ENCODE data around the gene TEDC1.

TEDC1 gene

GRCh38 chr14:105497671-105498429 lies 6.8 kb downstream of the TEDC1 start:
- DNase-seq = no peak

GRCh38 chr14:105498430-105499255 lies 7.6 kb downstream of the TEDC1 start:
- DNase-seq = no peak

- no peak for DNase-seq
Measured at GRCh38 chr14:105499256-105500035, 8.4 kb downstream of the TEDC1 start.

- DNase-seq = no peak
Measured at GRCh38 chr14:105500036-105500725, 9.1 kb downstream of the TEDC1 start.

- no peak for DNase-seq
Measured at GRCh38 chr14:105500726-105501101, 9.7 kb downstream of the TEDC1 start.

GRCh38 chr14:105501504-105502291 lies 10.7 kb downstream of the TEDC1 start:
- DNase-seq = no peak

- no peak for DNase-seq
Measured at GRCh38 chr14:105502446-105503295, 11.6 kb downstream of the TEDC1 start.

GRCh38 chr14:105503296-105503640 lies 12.2 kb downstream of the TEDC1 start:
- DNase-seq = no peak

- no peak for DNase-seq
Measured at GRCh38 chr14:105503935-105504692, 13.1 kb downstream of the TEDC1 start.

- no peak for DNase-seq
Measured at GRCh38 chr14:105505101-105505500, 14.1 kb downstream of the TEDC1 start.

GRCh38 chr14:105507247-105507646 lies 16.2 kb downstream of the TEDC1 start:
- no peak for DNase-seq

GRCh38 chr14:105508069-105508468 lies 17.0 kb downstream of the TEDC1 start:
- DNase-seq = no peak

- DNase-seq = no peak
Measured at GRCh38 chr14:105508601-105509000, 17.6 kb downstream of the TEDC1 start.

GRCh38 chr14:105517096-105517495 lies 26.1 kb downstream of the TEDC1 start:
- no peak for DNase-seq

GRCh38 chr14:105519946-105520698 lies 29.1 kb downstream of the TEDC1 start:
- DNase-seq = no peak

GRCh38 chr14:105525326-105525725 lies 34.3 kb downstream of the TEDC1 start:
- DNase-seq = no peak

- peak in 1 of 2 donors; percentile 17 for DNase-seq
Measured at GRCh38 chr14:105525861-105526775, 35.1 kb downstream of the TEDC1 start, which contains the start of gene TMEM121. Gene TMEM121, plus strand, starts transcription at chr14:105526583. Its CDS starts 2,252 bp downstream, at chr14:105528835.

GRCh38 chr14:105526776-105527380 lies 35.8 kb downstream of the TEDC1 start:
- DNase-seq = no peak

Measured in stimulated activated CD4-positive, alpha-beta T cell treated with anti-CD3 and anti-CD28 coated beads, Interleukin-2, amount 100 ng/mL, for 48 hours (primary cell).